Measurements from ENCODE around the gene KRABD2.

GRCh38 chr17:8332128-8332527, 44.4 kb downstream of the KRABD2 start:
- no peak for TF ChIP-seq SRF (IDR thresholded peaks at IDR 0.05; ENCODE audit: low read depth)
- no peak for TF ChIP-seq CTCF (IDR thresholded peaks at IDR 0.05 in 2 of 3, conservative IDR thresholded peaks at IDR 0.05 in 1 of 3; ENCODE audit: borderline replicate concordance in 1 of 3, insufficient read depth in 1 of 3, low read depth in 2 of 3, low read length in 2 of 3)
- no peak for TF ChIP-seq EZH2phosphoT487 (IDR thresholded peaks at IDR 0.05; ENCODE audit: borderline replicate concordance)
- no peak for TF ChIP-seq POLR2AphosphoS5 (IDR thresholded peaks at IDR 0.05; ENCODE audit: low read depth, low read length)
- no peak for TF ChIP-seq POLR2A (IDR thresholded peaks at IDR 0.05; ENCODE audit: borderline replicate concordance, extremely low read depth, insufficient read depth, insufficient read length)
- TF ChIP-seq EZH2 (IDR thresholded peaks at IDR 0.05) = no peak
- TF ChIP-seq YY1 (IDR thresholded peaks at IDR 0.05; ENCODE audit: extremely low read depth, insufficient replicate concordance, low read depth, low read length) = no peak
- no peak for TF ChIP-seq MAX (IDR thresholded peaks at IDR 0.05)
- no peak for TF ChIP-seq CEBPB (IDR thresholded peaks at IDR 0.05; ENCODE audit: low read depth)
- no peak for TF ChIP-seq JUND (IDR thresholded peaks at IDR 0.05)
